LNCaP clone FGC (cell line): ENCODE results near the gene CD160.

Experiments used
- DNase-seq: peaks from one replicate; pipeline ENCODE4 v3.0.0-alpha.2; 2011; ENCODE audit warnings: low read depth
- H3K4me3 ChIP-seq: 2 replicates; pipeline ENCODE4 v1.5.1; 2011; ENCODE audit warnings: mild to moderate bottlenecking, low read depth, low read length, control low read depth
- CTCF ChIP-seq: IDR thresholded peaks from 2 replicates; pipeline ENCODE4 v1.5.1; 2012; ENCODE audit warnings: mild to moderate bottlenecking; ENCODE audit not compliant: control insufficient read depth, insufficient read depth; ENCODE audit errors: extremely low read depth

CD160 gene

GRCh38 chr1:145747398-145748247 is 28.3 kb downstream of the CD160 start:
- no peak for TF ChIP-seq CTCF
- no peak overlapping the region for H3K4me3 ChIP-seq
- no peak for DNase-seq

GRCh38 chr1:145750426-145750825 is 31.1 kb downstream of the CD160 start:
- no peak for DNase-seq
- TF ChIP-seq CTCF, result no peak
- no peak overlapping the region for H3K4me3 ChIP-seq

- H3K4me3 ChIP-seq, result no peak overlapping the region
- no peak for TF ChIP-seq CTCF
- no peak for DNase-seq
Observed at GRCh38 chr1:145751491-145752037, 32.3 kb downstream of the CD160 start.

- no peak for TF ChIP-seq CTCF
- no peak overlapping the region for H3K4me3 ChIP-seq
- DNase-seq, result no peak
Observed at GRCh38 chr1:145757420-145757819, 38.1 kb downstream of the CD160 start.

GRCh38 chr1:145758116-145758515 is 38.8 kb downstream of the CD160 start:
- TF ChIP-seq CTCF, result no peak
- no peak overlapping the region for H3K4me3 ChIP-seq
- no peak for DNase-seq

GRCh38 chr1:145758575-145758974 is 39.3 kb downstream of the CD160 start:
- DNase-seq, result no peak
- H3K4me3 ChIP-seq, result no peak overlapping the region
- TF ChIP-seq CTCF, result no peak
